Stimulated activated CD4-positive, alpha-beta T cell treated with anti-CD3 and anti-CD28 coated beads, TNF-alpha, amount 100 ng/mL, for 24 hours (primary cell): ENCODE results near the gene FEM1A.

Experiments used
- DNase-seq, 3 experiments: peaks; one replicate each; pipeline ENCODE4 v3.0.0-alpha.2; 2020; ENCODE audit warnings: low read depth in 3 of 3

The FEM1A gene

DNA sequence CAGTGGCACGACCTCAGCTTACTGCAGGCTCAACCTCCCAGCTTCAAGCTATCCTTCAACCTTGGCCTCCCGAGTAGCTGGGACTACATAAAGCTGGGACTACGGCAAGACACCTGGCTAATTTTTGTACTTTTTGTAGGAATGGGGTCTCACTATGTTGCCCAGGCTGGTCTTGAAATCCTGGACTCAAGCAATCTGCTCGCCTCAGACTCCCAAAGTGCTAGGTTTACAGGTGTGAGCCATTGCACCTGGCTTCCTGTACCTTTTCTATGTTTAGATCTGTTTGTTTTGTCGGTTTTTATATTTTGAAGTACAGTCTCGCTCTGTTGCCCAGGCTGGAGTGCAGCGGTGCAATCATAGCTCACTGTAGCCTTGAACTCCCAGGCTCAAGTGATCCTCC lies 57.5 kb downstream of the FEM1A start:
- no peak for DNase-seq
